ENCODE data around the gene CD9. TPM values are rescaled to one million over a fixed set of nuclear protein-coding genes. Genes with fewer than 3 reads are reported as not detected.

The CD9 gene
- total and polyA plus RNA-seq, 12 donors: 14.9 to 461 (median 276) TPM

DNA sequence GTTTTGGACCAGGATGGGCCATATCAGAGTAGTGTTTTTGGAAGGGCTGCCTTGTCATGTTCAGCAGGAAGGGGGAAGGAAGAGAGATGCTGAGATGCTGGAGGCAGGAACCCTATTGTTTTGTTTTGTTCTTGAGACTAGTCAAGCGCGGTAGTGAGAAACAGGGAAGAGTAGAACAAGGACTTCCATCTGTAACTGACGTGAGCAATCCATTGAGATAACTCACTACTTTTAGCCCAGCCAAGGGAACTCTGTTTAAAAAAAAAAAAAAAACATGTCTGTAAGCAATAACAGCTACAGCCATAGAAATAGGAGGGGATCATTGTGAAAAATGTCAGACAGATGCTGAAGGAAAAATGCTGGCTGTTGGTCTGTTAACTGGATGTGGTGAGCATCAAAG, 34.0 kb downstream of the CD9 start:
- peaks cover 0 to 49% of the 10 kb centered on the region in 2 donors for H3K36me3 ChIP-seq (replicated peaks in 1 of 2)
- no peaks in the 10 kb centered on the region for H3K27me3 ChIP-seq
- intact Hi-C loops (cut with DNase I): loop anchor here in 1 of 2 donors (5.0 kb wide), 1 partner anchor 37 kb away; no protein-coding TSS in a partner anchor
- H3K9me3 ChIP-seq (replicated peaks in 1 of 3): no peaks in the 10 kb centered on the region
- peak in 1 of 7 donors; percentile 17 for DNase-seq
- 39 to 47% (median 45%) methylated on average over 3 of the region's 3 CpGs for WGBS, 4 donors
- H3K27ac ChIP-seq: peak overlapping the region; percentile 46 to 95 (median 72)
- H3K4me1 ChIP-seq (replicated peaks in 1 of 2): peaks cover 36 to 69% of the 10 kb centered on the region in 2 donors
- H3K4me3 ChIP-seq: no peak overlapping the region
- TF ChIP-seq, protein P1, sequence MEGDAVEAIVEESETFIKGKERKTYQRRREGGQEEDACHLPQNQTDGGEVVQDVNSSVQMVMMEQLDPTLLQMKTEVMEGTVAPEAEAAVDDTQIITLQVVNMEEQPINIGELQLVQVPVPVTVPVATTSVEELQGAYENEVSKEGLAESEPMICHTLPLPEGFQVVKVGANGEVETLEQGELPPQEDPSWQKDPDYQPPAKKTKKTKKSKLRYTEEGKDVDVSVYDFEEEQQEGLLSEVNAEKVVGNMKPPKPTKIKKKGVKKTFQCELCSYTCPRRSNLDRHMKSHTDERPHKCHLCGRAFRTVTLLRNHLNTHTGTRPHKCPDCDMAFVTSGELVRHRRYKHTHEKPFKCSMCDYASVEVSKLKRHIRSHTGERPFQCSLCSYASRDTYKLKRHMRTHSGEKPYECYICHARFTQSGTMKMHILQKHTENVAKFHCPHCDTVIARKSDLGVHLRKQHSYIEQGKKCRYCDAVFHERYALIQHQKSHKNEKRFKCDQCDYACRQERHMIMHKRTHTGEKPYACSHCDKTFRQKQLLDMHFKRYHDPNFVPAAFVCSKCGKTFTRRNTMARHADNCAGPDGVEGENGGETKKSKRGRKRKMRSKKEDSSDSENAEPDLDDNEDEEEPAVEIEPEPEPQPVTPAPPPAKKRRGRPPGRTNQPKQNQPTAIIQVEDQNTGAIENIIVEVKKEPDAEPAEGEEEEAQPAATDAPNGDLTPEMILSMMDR (IDR thresholded peaks at IDR 0.05): no peak
- TF ChIP-seq POLR2A (IDR thresholded peaks at IDR 0.05): no peak

DNA sequence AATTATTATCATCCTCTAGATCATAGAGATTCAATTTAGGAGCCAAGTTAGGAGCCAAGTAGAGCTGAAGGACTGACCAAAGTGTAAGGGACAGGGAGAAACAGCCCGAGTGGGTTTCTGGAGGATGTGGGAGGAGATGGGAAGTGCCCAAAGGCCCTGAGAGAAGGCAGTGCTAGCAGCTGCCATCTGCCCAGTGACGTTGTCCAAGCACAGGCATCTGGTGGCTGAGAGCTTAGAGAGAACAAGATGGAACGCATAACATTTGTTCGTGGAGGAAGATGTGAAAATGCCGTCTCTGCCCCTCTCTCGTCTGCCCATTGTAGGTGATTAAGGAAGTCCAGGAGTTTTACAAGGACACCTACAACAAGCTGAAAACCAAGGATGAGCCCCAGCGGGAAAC, 34.7 kb downstream of the CD9 start:
- 54 to 62% (median 58%) methylated on average over 7 of the region's 7 CpGs for WGBS, 4 donors
- H3K27ac ChIP-seq: peak overlapping the region in 4 of 5 donors; percentile 5 to 95 (median 50)
- TF ChIP-seq POLR2A (IDR thresholded peaks at IDR 0.05): no peak
- TF ChIP-seq, protein P1 (IDR thresholded peaks at IDR 0.05): no peak

DNA sequence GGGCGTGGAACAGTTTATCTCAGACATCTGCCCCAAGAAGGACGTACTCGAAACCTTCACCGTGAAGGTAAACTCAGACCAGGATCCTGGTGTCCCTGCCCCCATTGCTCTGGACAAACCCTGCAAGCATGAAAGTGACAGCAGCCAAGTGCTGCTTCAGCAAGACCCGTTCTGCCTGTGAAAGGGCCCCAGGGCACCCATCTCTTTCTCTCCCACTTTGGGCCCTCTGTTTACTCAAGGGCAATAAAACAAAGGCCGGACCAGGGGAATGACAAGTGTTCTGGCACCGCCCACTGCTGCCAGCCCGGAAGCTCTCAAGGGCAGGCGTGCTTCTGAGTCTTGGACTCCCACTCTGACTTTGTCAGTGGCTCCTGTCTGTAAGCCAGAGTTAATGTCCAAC, 35.3 kb downstream of the CD9 start:
- Histone ChIP-seq H3K27ac (peak overlapping the region in 4 of 5 donors; percentile 5 to 95 (median 50)), H3K4me3 (no peak overlapping the region), H3K27me3 (no peaks in the 10 kb centered on the region), H3K4me1 (replicated peaks in 1 of 2) (peaks cover 24 to 56% of the 10 kb centered on the region in 2 donors), H3K9me3 (replicated peaks in 1 of 3) (no peaks in the 10 kb centered on the region), H3K36me3 (replicated peaks in 1 of 2) (peaks cover 0 to 55% of the 10 kb centered on the region in 2 donors)
- peak; percentile 74 to 92 (median 84) for DNase-seq
- TF ChIP-seq, protein P1 (IDR thresholded peaks at IDR 0.05): no peak
- no peak for TF ChIP-seq POLR2A (IDR thresholded peaks at IDR 0.05)
- intact Hi-C loops (cut with DNase I): no loop called here
- 22 to 41% (median 37%) methylated on average over 5 to 9 of the region's 9 CpGs for WGBS, 4 donors

More for the DNA sequence above, 34.7 kb downstream of the CD9 start:
- Histone ChIP-seq H3K36me3 (replicated peaks in 1 of 2) (peaks cover 0 to 55% of the 10 kb centered on the region in 2 donors), H3K4me1 (replicated peaks in 1 of 2) (peaks cover 30 to 62% of the 10 kb centered on the region in 2 donors), H3K27me3 (no peaks in the 10 kb centered on the region), H3K9me3 (replicated peaks in 1 of 3) (no peaks in the 10 kb centered on the region), H3K4me3 (no peak overlapping the region)
- intact Hi-C loops (cut with DNase I): loop anchor here in 1 of 2 donors (5.0 kb wide), 1 partner anchor 38 kb away; no protein-coding TSS in a partner anchor
- DNase-seq: no peak

DNA sequence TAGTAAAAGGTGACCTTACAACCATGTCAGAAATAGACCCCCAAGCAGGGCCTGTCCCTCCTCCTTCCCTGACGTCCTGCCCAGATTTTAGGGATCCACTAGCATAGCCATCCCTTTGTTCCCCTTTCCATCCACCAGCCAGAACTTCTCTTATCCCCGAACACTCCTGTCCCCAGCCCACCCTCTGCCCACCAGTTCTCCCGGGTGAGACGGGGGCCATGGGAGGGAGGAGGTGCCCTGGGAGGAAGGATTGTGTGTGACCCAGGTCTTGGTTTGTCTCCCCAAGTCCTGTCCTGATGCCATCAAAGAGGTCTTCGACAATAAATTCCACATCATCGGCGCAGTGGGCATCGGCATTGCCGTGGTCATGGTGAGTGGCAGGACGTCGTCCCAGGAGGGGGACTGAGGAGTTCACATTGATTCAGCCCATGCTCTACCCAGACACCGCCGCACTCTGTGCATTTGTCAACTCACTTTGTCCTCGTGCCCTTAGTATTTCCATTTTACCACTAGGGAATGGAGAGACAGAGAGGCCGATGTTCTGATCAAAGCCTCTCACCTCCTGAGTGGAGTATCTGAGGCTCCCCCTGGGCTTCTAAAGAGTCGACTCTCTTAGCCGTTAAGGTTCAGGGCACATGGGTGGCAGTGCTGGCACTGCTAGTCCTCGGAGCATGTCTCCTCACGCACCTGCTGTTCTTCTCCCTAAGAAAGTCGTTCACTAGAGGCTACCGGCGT, 35.9 kb downstream of the CD9 start:
- Histone ChIP-seq H3K27me3 (no peaks in the 10 kb centered on the region), H3K4me3 (no peak overlapping the region), H3K36me3 (replicated peaks in 1 of 2) (peaks cover 0 to 55% of the 10 kb centered on the region in 2 donors), H3K9me3 (replicated peaks in 1 of 3) (no peaks in the 10 kb centered on the region), H3K4me1 (replicated peaks in 1 of 2) (peaks cover 20 to 52% of the 10 kb centered on the region in 2 donors), H3K27ac (peak overlapping the region in 4 of 5 donors; percentile 5 to 95 (median 42))
- no peak for TF ChIP-seq POLR2A (IDR thresholded peaks at IDR 0.05)
- DNase-seq: peak in 1 of 7 donors; percentile 28
- 81 to 86% (median 82%) methylated on average over 21 to 22 of the region's 22 CpGs for WGBS, 4 donors
- intact Hi-C loops (cut with DNase I): no loop called here
